Activated CD4-positive, alpha-beta memory T cell treated with anti-CD3 and anti-CD28 coated beads for 36 hours (primary cell): ENCODE measurements around the gene UBAP1L. TPM values are rescaled to one million over a fixed set of nuclear protein-coding genes. Genes with fewer than 3 reads are reported as not detected.

Experiments
- CTCF ChIA-PET: fragments of 350-600 bp; sonication (Branson Sonifier 250); formaldehyde crosslinking; loops from one replicate; lab custom pipeline; 2021; ENCODE audit warnings: antibody characterized with exemption, inconsistent platforms; lab: Charles Lee
- POLR2A ChIA-PET: fragments of 350-600 bp; sonication (Branson Sonifier 250); formaldehyde crosslinking; loops from one replicate; lab custom pipeline; 2021; ENCODE audit warnings: antibody characterized with exemption; lab: Charles Lee
- DNase-seq: peaks from one replicate; pipeline ENCODE4 v3.0.0-alpha.2; 2020
- H3K27ac Mint-ChIP-seq: one replicate; pipeline ENCODE4 v1.8.0; 2021; ENCODE audit warnings: mixed read lengths
- H3K27me3 Mint-ChIP-seq: one replicate; pipeline ENCODE4 v1.8.0; 2021; ENCODE audit warnings: mixed read lengths
- H3K36me3 Mint-ChIP-seq: one replicate; pipeline ENCODE4 v1.8.0; 2021; ENCODE audit warnings: mixed read lengths
- H3K4me1 Mint-ChIP-seq: one replicate; pipeline ENCODE4 v1.8.0; 2021; ENCODE audit warnings: low read depth, mixed read lengths
- H3K4me3 Mint-ChIP-seq: one replicate; pipeline ENCODE4 v1.8.0; 2021; ENCODE audit warnings: mild to moderate bottlenecking, mixed read lengths
- H3K9me3 Mint-ChIP-seq: one replicate; pipeline ENCODE4 v1.8.0; 2021; ENCODE audit warnings: mixed read lengths
- intact Hi-C: fragments of 100-400 bp; cut with micrococcal nuclease; formaldehyde crosslinking; loops from one replicate; pipeline ENCODE4 v1.15.1; 2023
- total RNA-seq, 2 experiments: library from RNA; stranded (reverse); gene quantifications; one replicate each; pipeline ENCODE4 v1.2.3, GENCODE V29; 2021

The UBAP1L gene
- total RNA-seq, 2 experiments from 2014 or later: 2.1 to 2.4 TPM

GRCh38 chr15:65069179-65069578 is 45.8 kb downstream of the UBAP1L start:
- no peak for DNase-seq
- POLR2A ChIA-PET: no interaction called here
- Mint-ChIP-seq H3K36me3 (no peaks in the 10 kb centered on the region), H3K9me3 (no peaks in the 10 kb centered on the region), H3K27me3 (peaks cover 26% of the 10 kb centered on the region), H3K4me1 (peaks cover 4% of the 10 kb centered on the region), H3K27ac (no peak overlapping the region), H3K4me3 (no peak overlapping the region)
- CTCF ChIA-PET: interaction anchor here (1.4 kb wide), 1 partner anchor 9 kb away, joined by 6 read pairs; no protein-coding TSS in a partner anchor
- intact Hi-C loops: no loop called here

GRCh38 chr15:65068403-65068788 is 46.6 kb downstream of the UBAP1L start:
- Mint-ChIP-seq H3K36me3 (no peaks in the 10 kb centered on the region), H3K4me3 (no peak overlapping the region), H3K4me1 (peaks cover 4% of the 10 kb centered on the region), H3K9me3 (no peaks in the 10 kb centered on the region), H3K27me3 (peaks cover 26% of the 10 kb centered on the region), H3K27ac (no peak overlapping the region)
- ChIA-PET CTCF (interaction anchor here (1.4 kb wide), 1 partner anchor 10 kb away, joined by 6 read pairs; no protein-coding TSS in a partner anchor), POLR2A (no interaction called here)
- intact Hi-C loops: no loop called here
- DNase-seq: no peak

- CTCF ChIA-PET: no interaction called here
- no peak for DNase-seq
- Mint-ChIP-seq H3K4me3 (no peak within 1 kb of the TSS), H3K4me1 (peaks cover 4% of the 10 kb centered on the region), H3K9me3 (no peaks in the 10 kb centered on the region), H3K27me3 (peaks cover 26% of the 10 kb centered on the region), H3K36me3 (no peaks in the 10 kb centered on the region), H3K27ac (no peak within 1 kb of the TSS)
- POLR2A ChIA-PET: no interaction called here
- intact Hi-C loops: no loop called here
Observed at GRCh38 chr15:65067645-65068402, 47.2 kb downstream of the UBAP1L start, which contains the start of gene RASL12. RASL12 (minus strand) TSS chr15:65067991; CDS start chr15:65067835, 156 bp downstream.

GRCh38 chr15:65067317-65067644 is 47.7 kb downstream of the UBAP1L start:
- no peak overlapping the region for H3K27ac Mint-ChIP-seq
- peaks cover 4% of the 10 kb centered on the region for H3K4me1 Mint-ChIP-seq
- intact Hi-C loops: no loop called here
- no peak for DNase-seq
- no peaks in the 10 kb centered on the region for H3K36me3 Mint-ChIP-seq
- no peaks in the 10 kb centered on the region for H3K9me3 Mint-ChIP-seq
- ChIA-PET CTCF (interaction anchor here (1.6 kb wide), 1 partner anchor 11 kb away, joined by 3 read pairs; no protein-coding TSS in a partner anchor), POLR2A (no interaction called here)
- no peak overlapping the region for H3K4me3 Mint-ChIP-seq
- peaks cover 26% of the 10 kb centered on the region for H3K27me3 Mint-ChIP-seq

- no peaks in the 10 kb centered on the region for H3K36me3 Mint-ChIP-seq
- H3K27me3 Mint-ChIP-seq: peaks cover 26% of the 10 kb centered on the region
- CTCF ChIA-PET: interaction anchor here (0.9 to 1.6 kb wide), 2 partner anchors 11 to 35 kb away, joined by 3 read pairs; no protein-coding TSS in a partner anchor
- no peak overlapping the region for H3K27ac Mint-ChIP-seq
- H3K9me3 Mint-ChIP-seq: no peaks in the 10 kb centered on the region
- peaks cover 4% of the 10 kb centered on the region for H3K4me1 Mint-ChIP-seq
- no peak overlapping the region for H3K4me3 Mint-ChIP-seq
- POLR2A ChIA-PET: no interaction called here
- intact Hi-C loops: no loop called here
- DNase-seq: no peak
Observed at GRCh38 chr15:65066635-65067316, 48.2 kb downstream of the UBAP1L start.

GRCh38 chr15:65066001-65066634 is 48.9 kb downstream of the UBAP1L start:
- CTCF ChIA-PET: interaction anchor here (0.9 to 1.6 kb wide), 3 partner anchors 11 to 36 kb away, joined by 3 read pairs; no protein-coding TSS in a partner anchor
- POLR2A ChIA-PET: no interaction called here
- H3K4me1 Mint-ChIP-seq: peaks cover 4% of the 10 kb centered on the region
- no peaks in the 10 kb centered on the region for H3K36me3 Mint-ChIP-seq
- no peak overlapping the region for H3K27ac Mint-ChIP-seq
- H3K27me3 Mint-ChIP-seq: peaks cover 26% of the 10 kb centered on the region
- no peaks in the 10 kb centered on the region for H3K9me3 Mint-ChIP-seq
- H3K4me3 Mint-ChIP-seq: no peak overlapping the region
- intact Hi-C loops: no loop called here
- DNase-seq: no peak

- H3K4me3 Mint-ChIP-seq: no peak overlapping the region
- H3K27ac Mint-ChIP-seq: no peak overlapping the region
- ChIA-PET CTCF (interaction anchor here (0.6 to 1.5 kb wide), 3 partner anchors 17 to 339 kb away, joined by 3 read pairs; no protein-coding TSS in a partner anchor), POLR2A (no interaction called here)
- intact Hi-C loops: no loop called here
- no peaks in the 10 kb centered on the region for H3K36me3 Mint-ChIP-seq
- H3K4me1 Mint-ChIP-seq: peaks cover 4% of the 10 kb centered on the region
- peaks cover 19% of the 10 kb centered on the region for H3K27me3 Mint-ChIP-seq
- no peaks in the 10 kb centered on the region for H3K9me3 Mint-ChIP-seq
- no peak for DNase-seq
Observed at GRCh38 chr15:65062726-65063125, 52.3 kb downstream of the UBAP1L start.

GRCh38 chr15:65062061-65062460 is 52.9 kb downstream of the UBAP1L start:
- Mint-ChIP-seq H3K9me3 (no peaks in the 10 kb centered on the region), H3K27me3 (peaks cover 15% of the 10 kb centered on the region)
- CTCF ChIA-PET: interaction anchor here (1.5 kb wide), 1 partner anchor 17 kb away, joined by 3 read pairs; no protein-coding TSS in a partner anchor

GRCh38 chr15:65060641-65061397 is 54.2 kb downstream of the UBAP1L start:
- DNase-seq: no peak
- ChIA-PET CTCF (interaction anchor here (1.4 kb wide), 1 partner anchor 18 kb away, joined by 4 read pairs; no protein-coding TSS in a partner anchor), POLR2A (no interaction called here)
- no peaks in the 10 kb centered on the region for H3K9me3 Mint-ChIP-seq
- no peak overlapping the region for H3K4me3 Mint-ChIP-seq
- intact Hi-C loops: no loop called here
- peaks cover 8% of the 10 kb centered on the region for H3K27me3 Mint-ChIP-seq
- H3K27ac Mint-ChIP-seq: no peak overlapping the region
- H3K4me1 Mint-ChIP-seq: no peaks in the 10 kb centered on the region
- no peaks in the 10 kb centered on the region for H3K36me3 Mint-ChIP-seq

More at GRCh38 chr15:65062061-65062460, 52.9 kb downstream of the UBAP1L start:
- DNase-seq: no peak
- H3K27ac Mint-ChIP-seq: no peak overlapping the region
- H3K4me3 Mint-ChIP-seq: no peak overlapping the region
- intact Hi-C loops: no loop called here
- POLR2A ChIA-PET: no interaction called here
- no peaks in the 10 kb centered on the region for H3K36me3 Mint-ChIP-seq
- peaks cover under 1% of the 10 kb centered on the region for H3K4me1 Mint-ChIP-seq

GRCh38 chr15:65059931-65060596 is 54.9 kb downstream of the UBAP1L start:
- ChIA-PET POLR2A (no interaction called here), CTCF (interaction anchor here (0.6 to 1.4 kb wide), 2 partner anchors 19 to 29 kb away, joined by 4 read pairs; no protein-coding TSS in a partner anchor)
- Mint-ChIP-seq H3K9me3 (no peaks in the 10 kb centered on the region), H3K4me1 (no peaks in the 10 kb centered on the region), H3K4me3 (no peak overlapping the region), H3K27me3 (peaks cover under 1% of the 10 kb centered on the region), H3K36me3 (no peaks in the 10 kb centered on the region), H3K27ac (no peak overlapping the region)
- no peak for DNase-seq
- intact Hi-C loops: no loop called here

GRCh38 chr15:65059369-65059750 is 55.6 kb downstream of the UBAP1L start:
- POLR2A ChIA-PET: no interaction called here
- no peak for DNase-seq
- Mint-ChIP-seq H3K36me3 (no peaks in the 10 kb centered on the region), H3K4me1 (no peaks in the 10 kb centered on the region), H3K27ac (no peak overlapping the region), H3K4me3 (no peak overlapping the region), H3K9me3 (no peaks in the 10 kb centered on the region), H3K27me3 (no peaks in the 10 kb centered on the region)
- intact Hi-C loops: no loop called here
- CTCF ChIA-PET: interaction anchor here (0.6 kb wide), 1 partner anchor 28 kb away, joined by 4 read pairs; no protein-coding TSS in a partner anchor
